HG03378 (cell line): ENCODE data around the gene TMEM121B.

Experiments
- ATAC-seq: cut with Tn5 transposase; IDR thresholded peaks from one replicate; pipeline ENCODE4 v1.9.1; 2021; ENCODE audit warnings: mild to moderate bottlenecking, moderate library complexity; ENCODE audit not compliant: unreplicated experiment

TMEM121B gene

DNA sequence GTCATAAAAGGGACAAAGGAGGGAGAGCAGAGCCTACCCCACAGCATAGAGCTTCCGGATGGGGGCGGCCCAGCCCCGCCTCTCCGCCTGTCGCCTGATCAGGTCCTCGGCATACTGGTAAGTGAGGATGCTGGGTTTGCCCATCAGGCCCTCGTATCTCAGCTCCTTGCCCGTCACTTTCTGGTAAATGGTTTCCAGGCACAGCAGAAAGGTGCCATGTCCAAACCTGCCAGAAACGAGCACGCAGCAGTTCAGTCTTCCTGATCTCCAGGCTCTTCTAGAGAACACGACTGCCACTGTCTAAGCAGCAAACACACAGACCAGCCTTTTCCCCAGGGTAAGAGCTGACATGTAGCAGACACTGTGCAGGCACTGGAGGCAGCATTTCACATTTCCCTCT, 17.4 kb upstream of the TMEM121B start:
- no peak for ATAC-seq

DNA sequence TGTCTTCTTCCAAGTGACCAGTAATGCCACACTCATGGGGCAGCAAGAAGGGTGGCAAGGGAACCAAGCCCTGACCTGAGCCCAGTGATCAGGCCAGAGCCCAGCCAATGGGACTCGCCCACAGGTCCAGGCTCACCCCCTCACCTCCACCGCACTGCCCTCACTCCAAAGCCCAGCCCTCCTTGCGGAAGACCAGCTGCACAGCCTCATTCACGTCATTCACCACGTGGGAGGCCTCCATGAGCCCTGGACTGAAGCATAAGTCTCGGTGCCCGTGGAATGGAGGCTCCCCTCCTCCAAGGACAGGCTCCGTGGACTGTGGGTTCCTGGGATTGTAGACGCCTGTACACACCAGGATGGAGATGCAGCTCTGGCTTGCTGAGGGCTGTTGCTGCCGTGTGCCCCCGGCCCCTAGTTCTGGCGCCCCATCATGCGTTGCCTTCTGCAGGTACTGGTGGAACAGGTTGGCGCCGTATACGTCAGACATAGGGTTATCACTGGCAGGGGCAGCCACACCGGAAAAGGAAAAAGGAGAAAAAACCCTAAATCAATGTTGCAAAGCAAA, 16.8 kb upstream of the TMEM121B start:
- no peak for ATAC-seq

DNA sequence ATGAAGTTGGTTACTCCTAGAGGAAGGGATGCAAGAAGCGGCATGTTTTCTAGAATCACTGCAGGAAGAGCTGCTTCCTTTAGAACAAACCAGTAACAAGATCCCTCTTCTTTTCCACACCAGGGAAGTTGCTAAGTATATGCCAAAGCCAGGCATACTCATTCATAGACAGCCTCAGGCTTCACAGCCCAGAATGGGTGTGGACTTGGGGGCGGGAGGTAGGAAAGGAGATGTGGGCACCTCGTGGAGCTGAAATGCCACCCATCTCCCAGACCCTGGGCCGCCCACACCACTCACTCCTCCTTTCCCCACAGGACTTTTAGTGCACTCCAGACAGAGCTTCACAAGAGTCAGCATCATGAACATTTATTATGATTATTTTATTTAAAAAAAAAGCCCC, 16.0 kb upstream of the TMEM121B start:
- no peak for ATAC-seq

DNA sequence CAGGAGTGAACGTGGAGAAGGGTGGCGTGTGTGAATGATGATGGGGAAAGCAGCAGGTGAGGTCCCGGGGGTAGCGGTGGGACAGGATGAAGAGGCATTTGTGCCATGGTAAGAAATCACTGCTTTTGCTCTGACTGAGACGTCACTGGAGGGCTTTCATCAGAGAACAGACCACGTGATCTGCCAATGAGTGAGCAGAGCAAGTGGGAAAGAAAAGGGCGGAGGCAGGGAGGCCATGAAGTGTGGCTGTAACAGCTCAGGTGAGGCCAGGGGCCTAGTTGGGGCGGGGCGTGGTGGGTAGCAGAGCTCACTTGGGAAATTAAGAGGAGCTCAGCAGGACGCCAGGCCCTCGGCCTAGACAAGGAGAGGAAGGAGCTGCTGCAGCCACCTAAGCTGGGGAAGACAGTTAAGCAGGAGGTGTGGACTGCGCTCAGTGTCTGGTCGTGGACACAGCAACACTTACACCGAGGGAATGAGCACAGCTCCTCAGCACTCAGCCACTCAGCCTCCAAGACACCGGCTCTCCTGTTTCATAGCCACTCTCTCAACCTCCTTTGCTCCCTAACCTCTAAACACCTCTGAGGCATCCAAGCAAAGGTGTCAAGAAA, 14.1 kb upstream of the TMEM121B start:
- no peak for ATAC-seq

DNA sequence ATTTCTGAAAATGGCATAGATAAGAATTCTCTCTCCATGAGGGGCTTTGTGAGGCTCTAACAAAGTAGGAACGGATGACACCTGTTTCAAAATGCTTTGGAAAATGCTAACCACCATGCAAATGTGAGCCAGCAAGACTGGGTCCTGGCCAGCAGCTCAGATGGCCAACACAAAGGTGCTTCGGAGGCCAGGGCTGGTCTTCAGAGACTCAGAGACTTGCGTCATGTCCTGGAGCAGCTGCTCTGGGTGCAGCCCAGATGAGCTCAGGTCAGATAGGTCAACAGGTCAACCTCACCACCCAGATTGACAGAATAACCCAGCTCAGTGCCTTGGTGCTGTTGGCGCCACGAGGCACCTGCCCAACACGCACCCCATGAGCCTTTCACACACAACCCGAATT, 12.0 kb upstream of the TMEM121B start:
- no peak for ATAC-seq

DNA sequence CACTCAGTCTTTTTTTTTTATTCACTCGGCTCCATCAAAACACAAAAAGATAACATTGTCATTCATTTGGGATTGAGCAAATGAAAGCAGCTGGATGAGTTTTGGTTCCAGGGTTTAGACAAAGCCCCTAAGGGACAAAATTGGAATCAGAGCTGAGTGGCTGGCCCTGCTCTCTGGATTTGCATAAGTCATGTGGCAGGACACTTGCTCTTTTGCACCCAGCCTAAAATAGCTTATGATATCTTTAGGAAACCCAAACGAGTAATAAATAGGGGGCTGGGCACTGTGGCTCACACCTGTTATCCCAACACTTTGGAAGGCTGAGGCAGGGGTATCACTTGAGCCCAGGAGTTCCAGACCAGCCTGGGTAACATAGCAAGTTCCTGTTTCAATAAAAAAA, 11.0 kb upstream of the TMEM121B start:
- ATAC-seq, result no peak

DNA sequence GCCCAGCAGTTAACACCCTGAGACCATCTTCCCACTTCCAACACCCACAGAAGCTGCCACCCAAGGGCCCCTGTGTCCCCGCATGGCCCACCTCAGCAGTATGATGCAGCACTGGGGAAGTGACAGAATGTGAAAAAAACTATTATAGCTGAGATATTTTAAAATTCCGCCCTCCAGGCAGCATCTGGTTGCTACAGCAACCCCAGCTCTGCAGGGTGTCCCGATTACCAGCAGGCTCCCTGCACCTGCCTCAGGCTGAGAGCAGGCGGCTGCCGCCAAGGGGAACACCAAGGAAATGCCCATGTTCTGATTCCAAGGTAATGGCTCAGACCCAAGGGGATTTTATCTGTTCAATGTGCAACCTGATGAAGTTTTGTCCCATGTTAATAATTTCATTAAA, 10.5 kb upstream of the TMEM121B start:
- no peak for ATAC-seq

DNA sequence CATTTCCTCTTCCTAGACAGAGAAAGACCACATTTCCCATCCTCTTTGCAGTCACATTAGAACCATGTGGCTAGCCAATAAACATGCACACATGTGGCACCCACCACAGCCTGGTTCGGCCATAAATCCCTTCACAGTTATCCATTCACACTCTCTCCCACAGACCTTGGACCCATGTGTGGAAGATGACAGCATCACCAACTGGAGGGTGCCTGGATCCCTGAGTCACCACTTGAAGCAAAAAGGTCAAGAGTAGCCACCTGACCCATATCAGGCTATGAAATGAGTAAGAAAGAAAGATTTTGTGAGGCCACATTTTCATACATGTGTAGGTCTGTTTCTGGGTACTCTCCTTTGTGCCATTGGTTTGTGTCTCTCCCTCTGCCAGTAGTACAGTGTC, 9.0 kb upstream of the TMEM121B start:
- no peak for ATAC-seq

DNA sequence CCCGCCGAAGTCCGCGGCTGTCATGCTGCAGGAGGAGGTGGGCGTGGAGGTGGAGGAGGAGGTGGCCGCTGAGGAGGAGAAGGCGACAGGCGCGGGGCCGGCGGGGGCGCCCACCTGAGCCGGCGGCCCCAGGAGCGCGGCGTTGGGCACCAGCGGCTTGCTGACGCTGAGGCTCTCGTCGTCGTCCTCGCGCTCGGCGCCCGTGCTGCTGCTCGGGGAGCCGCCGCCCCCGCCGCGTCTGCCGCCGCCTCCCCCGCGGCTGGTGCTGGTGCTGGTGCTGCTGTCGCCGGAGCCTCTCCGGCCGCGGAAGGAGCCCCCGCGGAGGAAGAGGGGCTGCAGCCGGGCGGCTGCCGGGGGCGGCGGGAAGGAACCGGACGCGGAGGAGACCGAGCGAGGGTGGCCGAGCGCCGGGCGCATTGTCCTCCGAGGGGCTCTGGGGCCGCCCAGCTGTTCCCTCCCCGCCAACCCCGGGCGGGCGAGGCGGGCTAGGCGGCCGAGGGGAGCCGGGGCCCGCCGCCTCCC, 388 bp downstream of the TMEM121B start:
- no peak for ATAC-seq

DNA sequence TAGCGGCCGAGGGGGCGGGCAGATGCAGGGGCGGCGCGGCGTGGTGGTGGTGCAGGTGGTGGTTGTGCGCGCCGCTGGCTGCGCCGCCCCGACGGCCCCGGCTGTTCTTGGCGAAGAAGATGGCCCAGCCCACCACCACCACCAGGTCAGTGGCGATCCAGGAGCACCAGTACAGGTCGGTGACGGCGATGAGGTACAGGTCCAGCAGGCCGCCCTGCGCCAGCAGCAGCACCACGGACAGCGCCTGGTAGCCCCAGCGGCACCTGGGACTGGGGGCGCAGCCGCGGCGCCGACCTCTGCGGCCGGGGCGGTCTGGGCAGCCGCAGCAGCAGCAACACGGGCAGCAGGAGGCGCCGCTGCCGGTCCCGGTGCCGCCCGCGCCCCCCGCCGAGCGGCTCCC, 879 bp downstream of the TMEM121B start:
- no peak for ATAC-seq

DNA sequence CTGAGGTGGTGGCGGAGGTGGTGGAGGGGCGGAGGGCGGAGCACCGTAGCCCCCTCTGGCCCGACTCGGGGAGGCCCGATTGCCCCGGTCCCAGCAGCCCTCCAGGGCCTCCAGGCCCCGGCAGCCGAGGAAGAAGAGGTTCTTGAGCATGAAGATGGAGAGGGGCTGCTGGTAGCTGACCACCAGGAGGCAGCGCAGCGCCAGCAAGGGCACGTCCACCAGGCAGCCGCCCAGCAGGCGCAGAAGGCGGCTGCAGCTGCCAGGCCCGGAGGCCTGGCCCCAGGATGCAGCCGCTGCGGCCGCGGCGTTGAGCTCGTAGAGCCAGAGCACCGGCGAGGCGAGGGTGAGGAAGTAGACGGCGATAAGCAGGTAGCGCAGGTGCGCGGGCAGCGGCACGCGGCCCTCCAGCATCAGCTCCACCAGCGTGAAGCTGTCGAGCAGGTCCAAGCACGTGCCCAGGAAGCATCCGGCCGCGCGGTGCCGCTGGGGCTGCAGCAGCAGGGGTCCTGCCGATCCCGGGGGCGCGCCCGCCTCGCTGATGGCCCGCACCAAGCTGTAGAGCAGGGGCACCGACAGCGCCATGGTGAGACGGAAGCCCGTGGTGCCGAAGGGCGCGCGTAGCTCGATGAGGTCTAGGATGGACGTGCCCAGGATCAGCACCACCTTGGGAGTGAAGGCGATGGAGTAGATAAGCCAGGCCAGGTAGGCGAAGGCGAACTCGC, 1.5 kb downstream of the TMEM121B start:
- ATAC-seq, result no peak

DNA sequence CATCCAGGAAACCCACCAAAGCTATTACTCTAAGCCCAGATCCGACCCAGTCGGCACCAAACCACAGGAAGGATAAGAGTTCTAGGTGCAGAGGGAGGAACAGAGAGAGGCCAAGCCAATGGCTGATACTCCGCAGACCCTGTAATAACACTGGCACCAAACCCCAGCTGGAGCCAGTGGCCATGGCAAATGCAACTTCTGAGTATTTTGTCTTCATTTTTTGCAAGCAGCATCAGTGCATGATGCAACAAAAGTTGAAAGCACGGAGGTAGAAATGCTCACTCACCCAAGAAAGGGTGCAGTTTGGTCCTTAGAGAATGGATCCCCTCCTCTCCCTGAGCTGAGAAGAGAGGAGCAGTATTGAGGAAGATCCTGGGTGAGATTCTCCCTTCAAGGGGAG, 2.8 kb downstream of the TMEM121B start:
- no peak for ATAC-seq

DNA sequence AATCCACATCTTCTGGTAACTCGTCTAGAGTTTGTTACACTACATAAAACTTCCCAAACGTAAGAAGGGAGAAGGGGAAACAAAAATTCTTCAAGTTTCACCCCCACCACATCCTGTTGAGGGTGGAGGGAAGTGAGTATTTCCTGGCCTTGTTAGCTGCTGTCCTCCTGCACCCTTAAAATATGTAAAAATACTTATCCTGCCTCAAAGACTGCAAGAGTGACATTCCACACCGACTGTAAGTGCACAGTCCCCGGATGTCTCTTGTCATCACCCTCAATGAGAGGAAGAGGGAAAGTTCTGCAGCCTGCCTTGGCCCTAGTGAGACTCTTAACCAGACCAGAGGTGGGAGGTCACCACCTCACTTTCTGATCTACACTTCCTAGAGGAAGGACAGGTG, 3.3 kb downstream of the TMEM121B start:
- ATAC-seq, result no peak

DNA sequence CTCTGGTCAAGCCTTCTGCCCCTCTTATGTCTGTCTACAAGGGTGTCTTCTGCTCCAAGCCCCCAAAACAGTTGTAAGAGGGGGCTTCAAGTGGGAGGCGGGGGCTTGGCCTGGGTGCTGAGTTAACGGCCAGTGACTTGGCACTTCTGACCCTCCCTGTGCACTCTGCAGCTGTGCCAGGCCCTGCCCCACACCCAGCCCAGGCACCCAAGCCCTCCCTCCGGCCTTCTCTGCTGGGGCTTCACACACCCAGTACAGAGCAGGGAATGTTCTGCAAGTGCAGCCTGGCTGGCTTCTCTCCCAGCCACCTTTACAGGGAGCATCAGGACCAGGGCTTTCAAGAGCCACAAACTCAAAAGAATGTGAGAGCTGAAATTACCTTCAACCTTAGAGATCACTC, 3.8 kb downstream of the TMEM121B start:
- ATAC-seq, result no peak

DNA sequence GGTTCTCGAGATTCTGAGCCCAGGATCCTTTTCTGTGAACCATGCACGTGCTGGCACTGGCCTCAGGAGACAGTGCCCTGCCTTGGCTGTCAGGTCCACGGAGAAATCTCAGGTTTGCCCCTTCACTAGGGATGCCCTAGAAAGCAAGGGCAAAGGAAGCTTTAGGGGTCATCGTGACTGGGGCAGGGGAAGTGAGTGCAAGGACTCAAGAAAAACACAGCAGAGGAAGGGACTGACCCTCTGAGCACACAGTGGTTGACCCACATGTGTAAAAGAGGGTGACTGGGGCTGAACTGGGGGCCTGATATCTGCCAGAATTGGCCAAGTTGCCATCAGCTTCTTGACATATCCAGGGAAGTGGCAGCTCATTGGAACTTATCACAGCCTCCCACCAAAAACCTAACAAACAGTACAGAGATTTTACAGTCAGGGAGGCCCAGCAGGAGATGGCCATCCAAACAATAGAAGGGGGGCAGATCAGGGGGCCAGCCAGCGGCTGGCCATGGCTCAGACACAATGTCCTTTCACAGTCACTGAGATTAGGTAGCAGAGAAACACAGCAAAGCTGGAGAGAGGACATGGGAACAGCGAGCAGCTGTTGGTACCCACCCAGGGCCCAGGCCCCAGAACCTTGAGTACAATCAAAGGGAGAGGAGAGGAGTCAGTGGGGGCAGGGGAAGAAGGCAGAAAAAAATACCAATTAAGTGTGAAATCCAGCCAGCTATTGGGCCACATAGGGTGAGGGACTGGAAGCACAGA, 4.4 kb downstream of the TMEM121B start:
- no peak for ATAC-seq

DNA sequence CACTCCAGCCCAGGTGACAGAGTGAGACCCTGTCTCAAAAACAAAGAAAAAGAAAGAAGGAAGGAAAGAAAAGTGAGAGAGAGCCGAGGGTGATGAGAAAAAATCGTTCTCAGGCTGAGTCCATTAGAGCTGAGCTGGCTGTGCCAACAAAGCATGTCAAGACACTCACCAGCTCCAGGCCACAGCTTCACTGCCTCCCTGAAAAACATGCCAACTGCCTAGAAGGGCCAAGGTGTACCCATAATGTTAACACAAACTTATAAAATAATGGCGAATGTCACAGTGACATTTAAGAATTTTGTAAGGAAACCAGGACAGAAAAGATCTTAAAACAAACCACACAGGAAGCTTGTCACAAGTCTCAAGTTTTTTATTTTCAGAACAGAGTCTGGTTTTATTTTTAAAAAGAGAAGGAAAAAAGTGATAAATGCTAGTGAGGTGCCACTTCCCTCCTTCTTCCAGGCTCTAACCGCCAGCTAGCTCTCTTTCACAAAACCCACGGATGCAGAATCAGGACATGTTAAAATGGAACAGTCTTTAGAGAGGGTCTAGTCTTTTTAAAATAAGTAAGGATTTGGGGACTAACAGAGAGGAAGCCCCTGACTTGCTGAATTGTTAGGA, 5.1 kb downstream of the TMEM121B start:
- ATAC-seq, result no peak

DNA sequence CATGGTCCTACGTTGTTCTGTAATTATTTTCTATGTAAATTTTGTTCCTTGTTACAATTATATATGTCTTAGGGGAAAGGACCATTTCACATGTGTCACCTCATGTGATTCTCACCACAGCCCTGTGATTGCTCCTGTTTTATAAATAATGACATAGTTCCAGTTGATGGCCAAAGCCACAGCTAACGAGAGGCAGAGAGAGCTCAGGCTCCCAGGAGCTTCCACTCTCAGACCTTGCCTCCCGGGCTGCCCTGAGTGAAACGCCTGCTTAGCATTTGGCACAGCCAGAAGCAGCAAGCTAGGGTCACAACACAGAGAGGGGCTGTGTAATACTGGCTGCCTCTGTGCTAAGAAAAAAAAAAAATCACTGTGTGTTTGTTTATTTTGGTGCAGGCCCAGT, 5.9 kb downstream of the TMEM121B start:
- ATAC-seq, result no peak

DNA sequence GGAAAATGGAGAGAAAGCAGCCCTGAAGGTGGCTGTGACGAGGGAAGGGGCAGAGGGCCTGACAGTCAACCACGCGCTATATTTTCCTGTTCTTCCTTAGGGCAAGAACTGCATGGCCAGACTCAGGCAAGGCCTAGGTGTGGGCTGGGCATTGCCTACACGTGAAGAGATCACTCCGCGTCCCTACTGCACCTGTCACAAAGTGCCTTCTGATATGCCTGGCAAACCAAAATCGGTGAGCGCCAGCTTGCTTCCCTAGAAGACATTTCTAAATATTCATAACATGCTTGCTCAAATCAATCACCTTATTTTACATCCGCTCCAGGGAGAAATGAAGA, 6.3 kb downstream of the TMEM121B start:
- ATAC-seq, result no peak

DNA sequence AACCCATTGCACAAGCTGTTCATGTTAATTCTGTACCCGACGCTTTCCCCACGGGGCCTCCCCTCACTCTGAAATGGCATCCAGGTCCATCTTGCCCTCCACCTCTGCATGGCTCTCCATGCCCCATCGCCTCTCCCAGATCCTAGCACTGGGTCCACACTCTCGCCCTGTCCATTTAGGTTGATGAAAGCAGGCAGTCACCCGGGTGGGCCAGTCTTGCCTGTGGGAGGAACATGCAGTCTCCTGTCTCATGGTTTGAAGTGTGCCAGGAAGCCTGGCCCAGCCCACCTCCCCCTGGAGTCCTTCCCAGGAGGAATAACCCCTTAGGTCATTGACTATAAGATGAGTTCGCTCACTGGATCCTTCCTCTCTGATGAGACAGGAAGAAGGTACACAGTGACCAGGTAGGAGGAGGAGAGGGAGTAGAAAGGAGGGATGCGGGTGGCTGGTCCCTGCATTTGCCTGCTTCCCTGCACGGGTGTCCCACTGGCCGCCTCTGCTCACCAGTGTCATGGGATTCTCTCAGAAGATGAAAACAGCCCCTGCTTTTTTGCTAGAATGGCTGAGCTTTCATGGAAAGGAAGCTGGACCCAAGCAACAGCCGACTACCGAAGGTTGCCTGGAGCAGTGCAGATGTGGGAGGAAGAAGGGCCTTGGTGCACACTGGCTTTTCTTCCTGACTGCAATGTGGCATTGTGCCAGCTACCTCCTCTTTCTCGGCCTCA, 6.8 kb downstream of the TMEM121B start:
- ATAC-seq, result no peak

DNA sequence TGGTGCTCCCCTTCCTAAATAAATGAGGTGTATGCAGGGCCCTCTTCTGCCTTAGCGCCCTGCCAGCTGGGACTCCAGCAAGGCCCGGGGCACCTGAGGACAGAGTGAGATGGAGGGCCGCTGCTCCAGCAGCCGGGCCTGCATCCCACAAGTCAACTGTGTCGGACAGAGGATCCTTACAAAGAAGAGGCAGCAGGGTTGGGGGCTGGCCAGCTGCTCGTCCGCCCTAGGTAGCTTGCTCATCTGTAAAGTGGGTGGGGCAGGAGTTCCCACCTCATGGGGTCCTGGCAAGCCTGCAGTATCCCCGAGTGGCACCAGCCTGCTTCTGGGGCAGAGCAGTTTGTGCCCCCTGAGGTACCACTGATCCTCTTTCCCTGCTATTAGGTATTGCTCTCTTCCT, 7.6 kb downstream of the TMEM121B start:
- ATAC-seq, result no peak
